HG03432 (cell line): ENCODE data around the gene FBXO42.
A peak's percentile ranks its signal among the peaks of the same experiment; 100 is the strongest.

Source experiments
- ATAC-seq: cut with Tn5 transposase; IDR thresholded peaks from one replicate; pipeline ENCODE4 v1.9.1; 2021; ENCODE audit warnings: mild to moderate bottlenecking, moderate library complexity; ENCODE audit not compliant: unreplicated experiment

FBXO42 gene

GRCh38 chr1:16244650-16245285, 107.5 kb downstream of the FBXO42 start:
- ATAC-seq, result no peak

DNA sequence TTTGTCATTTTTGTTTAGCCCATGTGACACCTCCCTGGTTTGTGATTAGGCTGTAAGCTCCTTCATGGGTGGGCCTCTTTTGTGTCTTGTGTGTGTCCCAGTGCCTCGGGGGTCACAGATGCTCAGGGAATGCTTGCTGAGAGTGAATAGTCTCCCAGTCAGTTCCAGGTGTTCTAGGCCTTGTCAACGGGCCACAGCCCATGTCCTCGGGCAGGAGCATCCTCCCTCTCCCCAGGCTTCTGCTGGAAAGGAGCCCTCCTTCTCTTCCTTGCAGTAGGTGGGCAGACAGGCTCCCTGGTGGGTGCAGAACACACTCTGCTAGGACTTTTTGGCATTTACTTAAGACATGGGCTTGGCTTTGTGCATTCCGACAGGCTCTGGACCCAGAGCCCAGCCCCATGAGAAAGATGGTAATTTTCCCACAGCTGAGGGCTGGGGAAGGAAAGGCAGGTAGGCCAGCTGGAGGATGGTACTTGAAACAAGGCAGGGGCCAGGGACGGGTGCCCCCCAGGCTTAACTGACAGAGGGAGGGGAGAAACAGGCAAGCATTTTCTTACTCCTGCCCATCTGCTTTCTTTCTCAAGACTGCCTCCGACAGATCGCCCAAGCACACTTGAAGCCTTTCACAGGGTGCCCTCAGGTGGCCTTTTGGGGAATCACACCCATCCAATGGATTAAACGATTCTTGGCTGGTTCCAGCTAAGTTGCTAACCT, 108.2 kb downstream of the FBXO42 start:
- peak; percentile 43 for ATAC-seq

GRCh38 chr1:16243215-16243610, 109.1 kb downstream of the FBXO42 start:
- ATAC-seq, result no peak

DNA sequence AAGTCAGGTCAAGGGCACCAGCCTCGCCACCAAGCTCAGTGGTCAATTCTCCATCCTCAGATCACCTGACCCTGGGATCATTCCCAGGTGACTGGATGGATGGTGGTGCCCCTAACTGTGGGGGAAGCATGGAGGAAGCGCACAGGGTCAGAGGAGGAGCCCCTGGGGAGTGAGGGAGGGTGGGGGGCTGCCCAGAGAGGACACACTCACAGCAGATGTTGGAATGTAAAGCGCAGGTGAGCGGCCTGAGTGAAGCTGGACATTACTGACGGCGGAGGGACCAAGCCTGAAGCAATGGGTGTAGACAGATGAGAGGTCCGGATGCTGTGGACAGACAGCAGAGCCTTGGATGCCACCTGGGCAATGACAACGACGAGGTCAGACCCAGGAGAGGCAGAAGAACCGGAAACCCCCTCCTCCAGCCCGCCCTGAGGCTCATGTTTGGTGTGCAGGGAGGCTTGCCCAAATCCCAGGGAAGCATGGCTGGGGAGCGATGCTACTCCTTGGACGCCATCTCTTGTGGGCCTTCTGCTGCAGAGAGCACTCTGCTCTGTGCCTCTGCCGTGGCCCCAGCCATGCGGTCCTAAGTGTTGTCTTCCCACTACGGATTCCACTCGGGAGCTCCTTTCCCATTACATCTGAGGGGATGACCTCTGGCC, 109.6 kb downstream of the FBXO42 start:
- no peak for ATAC-seq

GRCh38 chr1:16241221-16241708, 111.0 kb downstream of the FBXO42 start:
- no peak for ATAC-seq

DNA sequence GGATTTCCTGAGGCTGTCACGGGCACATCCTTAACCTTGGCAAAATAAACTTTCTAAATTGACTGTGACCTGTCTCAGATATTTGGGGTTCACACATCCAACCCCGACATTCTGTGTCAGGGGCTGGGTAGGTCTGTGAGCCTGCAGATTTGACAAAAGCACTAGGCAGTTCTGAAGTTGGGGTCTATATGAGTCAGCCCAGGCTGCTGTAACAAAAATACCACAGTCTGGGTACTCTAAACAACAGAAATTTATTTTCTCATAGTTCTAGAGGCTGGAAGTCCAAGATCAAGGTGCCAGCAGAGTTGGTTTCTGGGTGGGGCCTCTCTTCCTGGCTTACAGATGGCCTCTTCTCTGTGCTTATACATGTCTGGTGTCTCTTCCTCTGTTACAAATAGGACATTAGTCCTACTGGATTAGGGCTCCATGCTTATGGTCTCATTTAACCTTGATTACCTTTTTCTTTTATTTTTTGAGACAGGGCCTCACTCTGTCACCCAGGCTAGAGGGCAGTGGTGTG, 112.2 kb downstream of the FBXO42 start:
- no peak for ATAC-seq

DNA sequence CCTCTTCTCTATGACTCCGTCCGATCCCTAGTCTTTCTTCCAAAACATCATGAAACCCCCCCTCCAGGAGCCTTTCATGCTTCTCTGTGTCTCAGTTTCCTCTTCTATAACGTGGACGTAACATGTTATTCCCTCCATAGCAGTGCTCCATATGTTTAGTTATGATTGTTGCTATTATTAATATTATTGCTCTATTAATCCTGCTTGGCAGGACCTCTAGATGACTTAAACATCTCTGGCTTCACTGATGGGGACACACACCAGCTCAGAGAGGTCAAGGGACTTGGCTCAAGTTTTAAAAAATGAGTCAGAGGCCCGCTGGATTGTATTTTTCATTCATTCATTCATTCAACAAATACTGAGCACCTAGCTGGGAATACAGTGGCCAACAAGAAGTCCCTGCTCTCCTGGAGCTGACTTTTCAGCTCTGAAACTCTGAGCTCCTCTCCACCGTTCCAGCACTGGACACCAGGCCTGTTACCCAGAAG, 114.9 kb downstream of the FBXO42 start:
- no peak for ATAC-seq

DNA sequence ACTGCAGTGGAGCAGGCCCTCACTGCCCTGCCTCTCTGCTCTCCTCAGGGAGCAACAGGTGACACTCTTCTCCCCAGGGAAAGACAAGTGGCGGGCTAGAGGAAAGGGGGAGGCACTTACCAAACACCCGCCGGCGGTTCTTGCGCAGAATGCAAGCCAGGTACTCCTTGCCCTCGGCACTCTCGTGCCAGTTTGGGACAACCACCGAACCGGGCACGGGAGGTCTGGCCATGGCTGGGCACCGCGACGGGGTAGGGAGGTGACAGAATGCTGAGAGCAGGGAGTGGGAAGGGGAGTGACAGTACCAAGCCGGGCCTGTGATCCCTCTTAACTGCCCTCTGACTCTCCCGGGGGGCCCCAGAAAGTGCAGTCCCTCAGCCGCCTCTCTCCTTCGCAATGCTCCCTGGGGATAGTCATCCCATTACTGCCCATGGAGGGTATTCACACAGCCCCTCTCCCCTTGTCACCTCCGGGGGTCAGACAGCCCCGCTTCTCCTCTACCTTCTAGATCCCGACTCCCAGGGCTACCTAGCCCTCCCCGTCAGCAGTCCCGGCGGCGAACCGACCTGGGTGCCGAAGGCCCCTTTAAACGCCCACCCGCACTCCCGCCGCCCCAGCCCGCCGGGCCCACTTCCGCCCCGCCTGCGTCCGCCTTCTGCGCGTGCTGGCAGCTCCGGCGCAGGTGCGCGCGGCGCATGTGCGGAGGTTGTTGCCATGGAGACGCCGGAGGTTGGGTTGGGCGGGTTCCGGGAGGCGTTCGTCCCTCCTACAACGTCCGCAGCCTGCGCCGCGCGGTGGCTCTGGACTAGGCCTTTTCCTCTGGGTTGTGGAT, 115.6 kb downstream of the FBXO42 start, which contains the start of gene CPLANE2:
Gene CPLANE2 (minus strand): TSS at position 673 of the 832 bp plus-strand sequence. CDS start 441 bp downstream, at position 232.
- ATAC-seq, result peak; percentile 86

DNA sequence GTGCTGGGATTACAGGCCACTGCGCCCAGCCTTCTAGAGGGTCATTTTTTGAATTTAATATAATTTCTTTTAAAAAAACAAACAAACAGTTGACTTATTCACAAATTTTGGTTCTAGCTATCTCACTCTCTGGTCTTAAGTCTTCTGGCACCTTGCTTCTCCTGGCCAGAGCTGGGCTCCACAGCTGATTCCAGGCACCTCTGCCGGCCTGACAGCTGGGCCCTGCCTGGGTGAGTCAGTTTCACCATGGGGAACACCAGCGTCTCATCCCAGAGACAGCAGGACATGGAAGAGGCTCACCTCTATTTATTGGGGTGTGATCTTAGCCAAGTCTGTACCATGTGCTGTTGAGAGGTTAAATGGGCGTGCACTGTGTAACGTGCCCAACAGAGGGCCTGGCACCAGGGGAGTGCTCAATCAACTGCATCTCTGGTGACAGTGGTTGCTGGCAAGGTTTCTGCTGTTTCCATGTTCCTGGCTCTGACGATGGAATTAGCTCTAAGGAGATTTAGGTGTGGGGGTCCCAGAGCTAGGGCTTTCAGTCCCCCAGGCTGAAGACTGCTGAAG, 116.3 kb downstream of the FBXO42 start:
- peak; percentile 51 for ATAC-seq

DNA sequence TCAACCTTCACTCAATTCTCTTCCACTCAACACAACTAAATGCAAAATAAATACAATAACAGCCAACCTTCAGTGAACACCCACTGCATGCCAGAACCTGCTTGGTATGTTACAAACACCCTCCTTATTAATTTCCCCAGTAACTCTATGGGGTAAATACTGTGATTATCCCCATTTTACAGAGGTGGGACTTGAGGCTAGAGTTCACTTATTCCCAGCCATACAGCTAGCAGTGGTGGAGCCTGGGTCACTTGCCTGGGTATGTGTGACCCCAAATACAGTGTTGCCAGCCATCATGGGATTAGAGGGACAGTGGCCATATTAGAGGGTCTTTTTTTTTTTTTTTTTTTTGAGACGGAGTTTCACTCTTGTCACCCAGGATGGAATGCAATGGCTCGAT, 116.9 kb downstream of the FBXO42 start:
- ATAC-seq, result no peak

- no peak for ATAC-seq
These were observed 118.8 kb downstream of the FBXO42 start for GRCh38 chr1:16233431-16233830.

GRCh38 chr1:16232316-16232710, 120.0 kb downstream of the FBXO42 start:
- no peak for ATAC-seq

DNA sequence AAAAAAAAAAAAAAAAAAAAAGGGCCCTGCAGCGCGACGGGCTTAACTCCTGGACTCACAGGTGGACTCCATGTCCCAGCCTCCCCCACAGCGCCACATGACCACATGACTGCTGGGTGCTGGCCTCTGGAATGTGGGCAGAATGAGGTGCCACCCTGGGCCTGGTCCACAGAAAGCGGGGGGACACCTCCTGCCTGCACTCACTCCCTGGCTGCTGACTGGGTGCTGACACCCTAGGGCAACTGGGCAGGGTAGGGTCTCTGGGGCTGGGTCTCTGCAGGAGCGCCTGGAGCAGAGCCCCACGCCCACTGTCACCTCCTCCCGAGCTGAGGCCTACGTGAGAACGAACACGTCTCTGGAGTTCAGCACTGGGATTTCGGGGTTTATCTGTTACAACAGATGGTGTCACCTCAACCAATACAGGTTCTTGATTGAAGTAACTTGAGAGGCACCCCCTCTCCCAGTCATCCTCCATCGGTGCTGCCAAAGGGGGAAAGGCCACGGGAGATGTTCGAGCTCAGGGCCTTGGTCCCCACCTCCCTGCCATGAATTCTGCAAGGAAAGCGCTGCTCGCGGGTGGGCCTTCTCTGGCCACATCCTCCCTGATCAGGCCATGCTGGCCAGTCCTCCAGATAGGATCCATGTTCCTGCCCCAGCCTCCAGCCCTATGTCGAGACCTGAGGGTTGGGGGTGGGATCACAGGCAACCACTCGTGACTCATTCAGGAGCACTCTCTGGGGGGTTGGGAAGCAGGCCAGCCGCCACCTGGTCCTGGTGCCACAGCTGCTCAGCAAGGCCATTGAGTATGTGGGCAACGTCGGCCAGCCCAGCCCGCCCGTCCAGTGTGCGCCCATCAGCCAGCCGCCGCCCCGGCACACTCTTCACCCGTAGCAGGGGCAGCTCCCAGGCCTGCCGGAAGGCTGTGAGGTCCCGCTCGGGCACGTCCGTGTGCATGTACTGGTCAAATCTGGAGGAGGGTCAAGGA, 120.7 kb downstream of the FBXO42 start:
- no peak for ATAC-seq

DNA sequence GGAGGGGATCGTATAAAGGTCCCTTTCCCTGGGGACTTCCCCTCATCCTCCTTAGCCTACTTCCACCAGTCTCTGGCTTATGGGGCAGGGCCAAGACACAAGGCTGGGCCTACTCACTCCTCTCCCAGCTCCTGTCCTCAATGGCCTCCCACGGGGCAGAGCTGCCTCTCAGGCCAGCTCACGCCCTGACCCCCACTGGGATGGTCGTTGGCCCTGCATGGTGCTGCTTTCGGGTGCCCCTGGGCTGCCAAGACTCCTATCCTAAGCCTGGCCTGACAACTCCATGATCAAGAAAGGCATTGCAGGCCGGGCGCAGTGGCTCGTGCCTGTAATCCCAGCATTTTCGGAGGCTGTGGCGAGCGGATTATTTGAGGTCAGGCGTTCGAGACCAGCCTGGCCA, 121.5 kb downstream of the FBXO42 start:
- no peak for ATAC-seq

GRCh38 chr1:16229976-16230740, 122.1 kb downstream of the FBXO42 start:
- no peak for ATAC-seq

DNA sequence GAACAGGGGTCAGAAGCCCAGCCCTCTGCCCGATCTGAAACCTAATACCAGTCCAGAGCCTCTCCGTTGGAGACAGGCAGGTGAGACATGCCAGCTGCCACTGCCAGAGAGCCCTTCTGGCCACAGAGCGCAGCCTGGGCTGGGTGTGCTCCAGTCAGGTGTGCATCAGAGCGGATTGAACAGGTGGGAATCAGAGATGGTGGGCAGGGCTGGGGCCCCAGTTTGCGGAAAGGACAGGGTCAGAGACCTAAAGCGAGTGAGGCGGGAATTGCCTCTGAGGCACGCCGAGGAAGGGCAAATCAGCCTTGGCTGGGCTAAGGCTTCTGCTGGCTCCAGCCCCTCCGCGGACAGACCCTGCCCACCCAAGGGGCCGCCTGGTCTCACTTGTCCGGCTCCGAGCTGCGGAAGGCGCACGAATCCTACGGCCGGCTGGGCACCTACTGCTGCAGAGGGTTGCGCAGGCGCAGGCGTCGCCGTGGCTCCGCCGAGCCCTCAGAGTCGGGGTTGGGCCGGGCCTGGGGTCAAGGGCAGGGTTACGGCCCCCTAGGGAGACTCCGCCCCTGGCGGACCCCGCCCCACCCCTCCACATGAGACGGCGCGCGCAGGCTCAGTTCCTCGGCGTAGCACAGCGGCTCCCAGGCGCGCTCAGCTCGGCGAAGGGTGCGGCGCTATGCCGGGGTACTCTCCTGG, 125.6 kb downstream of the FBXO42 start:
- ATAC-seq, result no peak

DNA sequence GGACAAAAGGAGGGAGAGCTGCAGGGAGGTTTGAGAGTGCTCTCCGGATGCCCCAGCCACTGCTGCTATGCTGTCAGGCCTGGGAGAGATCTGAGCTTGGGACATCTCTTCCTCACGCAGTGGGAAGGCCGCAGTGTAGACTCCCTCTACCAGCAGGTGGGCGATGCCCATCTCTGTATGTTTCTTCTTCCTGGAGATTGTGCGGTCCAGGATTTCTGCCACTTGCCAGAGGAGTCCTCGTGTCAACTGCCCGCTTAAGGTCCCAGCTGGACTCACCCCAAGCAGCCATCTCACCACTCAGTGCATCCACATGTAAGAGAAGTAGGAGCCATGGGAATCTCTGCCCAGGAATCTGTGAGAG, 126.2 kb downstream of the FBXO42 start:
- ATAC-seq, result no peak

- no peak for ATAC-seq
These were observed 127.8 kb downstream of the FBXO42 start for GRCh38 chr1:16224472-16224871.
